ENCODE results near the gene GRK2. TPM values are rescaled to one million over a fixed set of nuclear protein-coding genes. Genes with fewer than 3 reads are reported as not detected.
A peak's percentile ranks its signal among the peaks of the same experiment; 100 is the strongest.

GRK2 gene
- total RNA-seq, 1 donor from 2014 or later, result 46.8 TPM

- no peak for TF ChIP-seq CTCF (conservative IDR thresholded peaks at IDR 0.05; ENCODE audit: low read depth, low read length)
- H3K4me3 ChIP-seq (ENCODE audit: low read depth, low read length), result no peak overlapping the region
- DNase-seq (ENCODE audit: low read depth), result no peak
These were observed 46.1 kb downstream of the GRK2 start for GRCh38 chr11:67312187-67313021.

GRCh38 chr11:67313125-67313890, 47.0 kb downstream of the GRK2 start:
- H3K4me3 ChIP-seq (ENCODE audit: low read depth, low read length), result no peak overlapping the region
- no peak for TF ChIP-seq CTCF (conservative IDR thresholded peaks at IDR 0.05; ENCODE audit: low read depth, low read length)
- DNase-seq (ENCODE audit: low read depth), result no peak

- no peak overlapping the region for H3K4me3 ChIP-seq (ENCODE audit: low read depth, low read length)
- no peak for DNase-seq (ENCODE audit: low read depth)
- no peak for TF ChIP-seq CTCF (conservative IDR thresholded peaks at IDR 0.05; ENCODE audit: low read depth, low read length)
These were observed 47.9 kb downstream of the GRK2 start for GRCh38 chr11:67314218-67314617.

- no peak for DNase-seq (ENCODE audit: low read depth)
- no peak for TF ChIP-seq CTCF (conservative IDR thresholded peaks at IDR 0.05; ENCODE audit: low read depth, low read length)
- H3K4me3 ChIP-seq (ENCODE audit: low read depth, low read length), result no peak overlapping the region
These were observed 49.1 kb downstream of the GRK2 start for GRCh38 chr11:67315325-67315909.

GRCh38 chr11:67316882-67317204, 50.6 kb downstream of the GRK2 start:
- peak overlapping the region; percentile 97 for H3K4me3 ChIP-seq (ENCODE audit: low read depth, low read length)
- DNase-seq (ENCODE audit: low read depth), result no peak
- no peak for TF ChIP-seq CTCF (conservative IDR thresholded peaks at IDR 0.05; ENCODE audit: low read depth, low read length)

- peak overlapping the region; percentile 97 for H3K4me3 ChIP-seq (ENCODE audit: low read depth, low read length)
- TF ChIP-seq CTCF (conservative IDR thresholded peaks at IDR 0.05; ENCODE audit: low read depth, low read length), result peak; percentile 86
- peak; percentile 42 for DNase-seq (ENCODE audit: low read depth)
These were observed 51.1 kb downstream of the GRK2 start for GRCh38 chr11:67317205-67317887.

Measured in epithelial cell of proximal tubule (primary cell).